ENCODE data around the gene FSD1L.

Gene FSD1L

GRCh38 chr9:105435453-105435852, 12.4 kb upstream of the FSD1L start:
- DNase-seq (ENCODE audit: low spot score): no peak

- DNase-seq (ENCODE audit: low spot score): no peak
Measured at GRCh38 chr9:105436783-105437182, 11.1 kb upstream of the FSD1L start.

- DNase-seq (ENCODE audit: low spot score): no peak
Measured at GRCh38 chr9:105437704-105438103, 10.1 kb upstream of the FSD1L start.

GRCh38 chr9:105438141-105438806, 9.6 kb upstream of the FSD1L start:
- no peak for DNase-seq (ENCODE audit: low spot score)

- no peak for DNase-seq (ENCODE audit: low spot score)
Measured at GRCh38 chr9:105439428-105439827, 8.4 kb upstream of the FSD1L start.

GRCh38 chr9:105441616-105442160, 6.1 kb upstream of the FSD1L start:
- no peak for DNase-seq (ENCODE audit: low spot score)

GRCh38 chr9:105443121-105443520, 4.7 kb upstream of the FSD1L start:
- DNase-seq (ENCODE audit: low spot score): peak; percentile 36

- DNase-seq (ENCODE audit: low spot score): no peak
Measured at GRCh38 chr9:105444130-105444529, 3.7 kb upstream of the FSD1L start.

- DNase-seq (ENCODE audit: low spot score): peak; percentile 24
Measured at GRCh38 chr9:105445203-105445881, 2.5 kb upstream of the FSD1L start.

GRCh38 chr9:105447386-105447813, 434 bp upstream of the FSD1L start:
- no peak for DNase-seq (ENCODE audit: low spot score)

GRCh38 chr9:105449081-105449480, 1.2 kb downstream of the FSD1L start:
- DNase-seq (ENCODE audit: low spot score): no peak

GRCh38 chr9:105452185-105452584, 4.4 kb downstream of the FSD1L start:
- no peak for DNase-seq (ENCODE audit: low spot score)

GRCh38 chr9:105455836-105456475, 8.1 kb downstream of the FSD1L start:
- DNase-seq (ENCODE audit: low spot score): no peak

GRCh38 chr9:105457560-105458294, 9.9 kb downstream of the FSD1L start:
- DNase-seq (ENCODE audit: low spot score): peak; percentile 32

- no peak for DNase-seq (ENCODE audit: low spot score)
Measured at GRCh38 chr9:105458404-105458803, 10.6 kb downstream of the FSD1L start.

- DNase-seq (ENCODE audit: low spot score): no peak
Measured at GRCh38 chr9:105459336-105459735, 11.5 kb downstream of the FSD1L start.

GRCh38 chr9:105466898-105467455, 19.1 kb downstream of the FSD1L start:
- DNase-seq (ENCODE audit: low spot score): no peak

GRCh38 chr9:105468875-105469274, 21.0 kb downstream of the FSD1L start:
- DNase-seq (ENCODE audit: low spot score): no peak

- DNase-seq (ENCODE audit: low spot score): no peak
Measured at GRCh38 chr9:105473221-105473620, 25.4 kb downstream of the FSD1L start.

GRCh38 chr9:105475302-105475701, 27.5 kb downstream of the FSD1L start:
- DNase-seq (ENCODE audit: low spot score): peak; percentile 47

- no peak for DNase-seq (ENCODE audit: low spot score)
Measured at GRCh38 chr9:105479846-105480245, 32.0 kb downstream of the FSD1L start.

- no peak for DNase-seq (ENCODE audit: low spot score)
Measured at GRCh38 chr9:105483618-105484017, 35.8 kb downstream of the FSD1L start.
